Measurements from ENCODE around the gene IFITM10.

DNA sequence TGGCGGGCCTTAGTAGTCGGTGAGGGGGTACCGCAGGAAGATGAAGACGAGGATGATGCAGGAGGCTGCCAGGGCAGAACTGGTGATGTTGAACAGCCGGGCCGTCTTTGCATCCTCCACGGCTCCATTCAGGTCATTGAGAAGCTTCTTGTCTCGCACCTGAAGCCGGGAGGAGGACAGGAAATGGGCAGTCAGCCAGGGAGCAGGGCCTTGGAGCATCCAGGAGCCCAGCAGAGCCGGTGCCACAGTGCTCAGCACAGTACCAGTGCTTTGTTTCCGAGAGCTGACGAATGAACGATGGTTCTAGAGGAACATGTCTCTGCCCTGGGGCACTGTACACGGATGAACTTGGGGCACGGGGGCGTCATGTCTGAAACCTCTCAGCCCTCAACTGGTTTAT, 15.1 kb downstream of the IFITM10 start:
- TF ChIP-seq, protein P1, sequence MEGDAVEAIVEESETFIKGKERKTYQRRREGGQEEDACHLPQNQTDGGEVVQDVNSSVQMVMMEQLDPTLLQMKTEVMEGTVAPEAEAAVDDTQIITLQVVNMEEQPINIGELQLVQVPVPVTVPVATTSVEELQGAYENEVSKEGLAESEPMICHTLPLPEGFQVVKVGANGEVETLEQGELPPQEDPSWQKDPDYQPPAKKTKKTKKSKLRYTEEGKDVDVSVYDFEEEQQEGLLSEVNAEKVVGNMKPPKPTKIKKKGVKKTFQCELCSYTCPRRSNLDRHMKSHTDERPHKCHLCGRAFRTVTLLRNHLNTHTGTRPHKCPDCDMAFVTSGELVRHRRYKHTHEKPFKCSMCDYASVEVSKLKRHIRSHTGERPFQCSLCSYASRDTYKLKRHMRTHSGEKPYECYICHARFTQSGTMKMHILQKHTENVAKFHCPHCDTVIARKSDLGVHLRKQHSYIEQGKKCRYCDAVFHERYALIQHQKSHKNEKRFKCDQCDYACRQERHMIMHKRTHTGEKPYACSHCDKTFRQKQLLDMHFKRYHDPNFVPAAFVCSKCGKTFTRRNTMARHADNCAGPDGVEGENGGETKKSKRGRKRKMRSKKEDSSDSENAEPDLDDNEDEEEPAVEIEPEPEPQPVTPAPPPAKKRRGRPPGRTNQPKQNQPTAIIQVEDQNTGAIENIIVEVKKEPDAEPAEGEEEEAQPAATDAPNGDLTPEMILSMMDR (IDR thresholded peaks at IDR 0.05), result no peak
- TF ChIP-seq POLR2A (IDR thresholded peaks at IDR 0.05), result no peak
